H9 (cell line): ENCODE data around the gene PGM1. TPM values are rescaled to one million over a fixed set of nuclear protein-coding genes. Genes with fewer than 3 reads are reported as not detected.

ENCODE experiments used
- DNase-seq: peaks from one replicate; pipeline ENCODE4 v3.0.0-alpha.2; 2017
- H2AFZ ChIP-seq: one replicate; pipeline ENCODE4 v1.6.1; 2013; ENCODE audit warnings: mild to moderate bottlenecking, low read length, control low read depth, moderate library complexity
- H2AK5ac ChIP-seq: 2 replicates; pipeline ENCODE4 v1.6.1; 2013; ENCODE audit warnings: low read length, control low read depth, mixed read lengths; ENCODE audit not compliant: insufficient read length
- H2BK120ac ChIP-seq: one replicate; pipeline ENCODE4 v1.6.1; 2013; ENCODE audit warnings: low read depth, mild to moderate bottlenecking, low read length, control low read depth, inconsistent platforms; ENCODE audit not compliant: poor library complexity, severe bottlenecking
- H2BK12ac ChIP-seq: 2 replicates; pipeline ENCODE4 v1.6.1; 2013; ENCODE audit warnings: low read length, control low read depth, mixed read lengths, low read depth; ENCODE audit not compliant: insufficient read length
- H2BK15ac ChIP-seq: 2 replicates; pipeline ENCODE4 v1.6.1; 2013; ENCODE audit warnings: low read depth, low read length, control low read depth
- H2BK20ac ChIP-seq: one replicate; pipeline ENCODE4 v1.6.1; 2013; ENCODE audit warnings: low read depth, mild to moderate bottlenecking, low read length, control low read depth, inconsistent platforms; ENCODE audit not compliant: poor library complexity, severe bottlenecking
- H2BK5ac ChIP-seq: 2 replicates; pipeline ENCODE4 v1.6.1; 2013; ENCODE audit warnings: low read length, control low read depth, mixed read lengths; ENCODE audit not compliant: insufficient read length
- H3K14ac ChIP-seq: 2 replicates; pipeline ENCODE4 v1.6.1; 2013; ENCODE audit warnings: low read length, control low read depth; ENCODE audit not compliant: insufficient read depth
- H3K18ac ChIP-seq: 2 replicates; pipeline ENCODE4 v1.6.1; 2013; ENCODE audit warnings: low read depth, mild to moderate bottlenecking, mixed read lengths, low read length, control low read depth; ENCODE audit not compliant: insufficient read length
- H3K23ac ChIP-seq: 2 replicates; pipeline ENCODE4 v1.6.1; 2013; ENCODE audit warnings: low read length, control low read depth, mixed read lengths, low read depth; ENCODE audit not compliant: insufficient read length
- H3K23me2 ChIP-seq: 2 replicates; pipeline ENCODE4 v1.6.1; 2013; ENCODE audit warnings: low read depth, mild to moderate bottlenecking, mixed read lengths, low read length, control low read depth; ENCODE audit not compliant: insufficient read length, poor library complexity, severe bottlenecking
- H3K27ac ChIP-seq: 2 replicates; pipeline ENCODE4 v1.5.1; 2013; ENCODE audit warnings: low read length, control low read depth, mixed read lengths, low read depth; ENCODE audit not compliant: insufficient read length
- H3K27me3 ChIP-seq: 2 replicates; pipeline ENCODE4 v1.6.1; 2013; ENCODE audit warnings: low read length, control low read depth, inconsistent platforms; ENCODE audit not compliant: insufficient read depth
- H3K4ac ChIP-seq: 2 replicates; pipeline ENCODE4 v1.6.1; 2013; ENCODE audit warnings: low read depth, mild to moderate bottlenecking, control low read depth, inconsistent platforms, low read length, moderate library complexity
- H3K4me1 ChIP-seq: 2 replicates; pipeline ENCODE4 v1.6.1; 2013; ENCODE audit warnings: low read length, control low read depth, inconsistent platforms; ENCODE audit not compliant: insufficient read depth
- H3K4me2 ChIP-seq: 2 replicates; pipeline ENCODE4 v1.6.1; 2013; ENCODE audit warnings: low read length, control low read depth, mixed read lengths; ENCODE audit not compliant: insufficient read length, insufficient read depth
- H3K56ac ChIP-seq: 2 replicates; pipeline ENCODE4 v1.6.1; 2013; ENCODE audit warnings: low read depth, mild to moderate bottlenecking, mixed read lengths, low read length, control low read depth; ENCODE audit not compliant: insufficient read length
- H3K79me1 ChIP-seq: 2 replicates; pipeline ENCODE4 v1.6.1; 2013; ENCODE audit warnings: low read depth, mild to moderate bottlenecking, moderate library complexity, low read length, control low read depth, inconsistent platforms; ENCODE audit not compliant: insufficient read depth, poor library complexity, severe bottlenecking
- H3K79me2 ChIP-seq: 2 replicates; pipeline ENCODE4 v1.6.1; 2013; ENCODE audit warnings: low read length, control low read depth, inconsistent platforms; ENCODE audit not compliant: insufficient read depth
- H3K9ac ChIP-seq: 2 replicates; pipeline ENCODE4 v1.6.1; 2013; ENCODE audit warnings: low read length, control low read depth, mixed read lengths; ENCODE audit not compliant: insufficient read length; ENCODE audit errors: extremely low read depth
- H3K9me3 ChIP-seq: one replicate; pipeline ENCODE4 v1.6.1; 2013; ENCODE audit warnings: low read depth, low read length, inconsistent platforms; ENCODE audit not compliant: control insufficient read depth
- H3T11ph ChIP-seq: one replicate; pipeline ENCODE4 v1.6.1; 2013; ENCODE audit warnings: mild to moderate bottlenecking, low read length, control low read depth, inconsistent platforms
- H4K20me1 ChIP-seq: one replicate; pipeline ENCODE4 v1.6.1; 2013; ENCODE audit not compliant: control insufficient read depth, insufficient read length, insufficient read depth
- H4K5ac ChIP-seq: 2 replicates; pipeline ENCODE4 v1.6.1; 2013; ENCODE audit warnings: low read depth, mild to moderate bottlenecking, mixed read lengths, low read length, control low read depth; ENCODE audit not compliant: insufficient read length
- H4K8ac ChIP-seq: replicated peaks from 2 replicates; pipeline ENCODE4 v1.6.1; 2013; ENCODE audit warnings: low read length, control low read depth, mixed read lengths, low read depth; ENCODE audit not compliant: insufficient read length
- H4K91ac ChIP-seq: 2 replicates; pipeline ENCODE4 v1.6.1; 2013; ENCODE audit warnings: low read depth, mild to moderate bottlenecking, moderate library complexity, mixed read lengths, low read length, control low read depth; ENCODE audit not compliant: insufficient read length
- H3K27ac Mint-ChIP-seq, 3 experiments: 2 replicates in 2 of 3; 3 replicates in 1 of 3; pipeline ENCODE4 v1.8.0; 2020 to 2021; ENCODE audit warnings: mixed read lengths in 3 of 3, mild to moderate bottlenecking in 1 of 3, moderate library complexity in 1 of 3
- H3K27me3 Mint-ChIP-seq: 2 replicates; pipeline ENCODE4 v1.8.0; 2021; ENCODE audit warnings: low read depth, mild to moderate bottlenecking, moderate library complexity, mixed read lengths
- H3K36me3 Mint-ChIP-seq, 3 experiments: 2 replicates in 2 of 3; 3 replicates in 1 of 3; pipeline ENCODE4 v1.8.0; 2020 to 2021; ENCODE audit warnings: low read depth in 3 of 3, mixed read lengths in 3 of 3; ENCODE audit not compliant: insufficient read depth in 1 of 3
- H3K4me1 Mint-ChIP-seq, 2 experiments: 2 replicates each; pipeline ENCODE4 v1.8.0; 2020; ENCODE audit warnings: mixed read lengths in 2 of 2
- H3K4me3 Mint-ChIP-seq, 2 experiments: 2 replicates in 1 of 2; 3 replicates in 1 of 2; pipeline ENCODE4 v1.8.0; 2020 to 2021; ENCODE audit warnings: mild to moderate bottlenecking in 2 of 2, mixed read lengths in 2 of 2, moderate library complexity in 1 of 2
- H3K9me3 Mint-ChIP-seq, 2 experiments: 2 replicates in 1 of 2; 3 replicates in 1 of 2; pipeline ENCODE4 v1.8.0; 2020; ENCODE audit warnings: mild to moderate bottlenecking in 2 of 2, mixed read lengths in 2 of 2, moderate library complexity in 1 of 2
- total RNA-seq: library from RNA; stranded (reverse); gene quantifications from 2 replicates; pipeline ENCODE4 v1.2.1, GENCODE V29; 2021
- TF ChIP-seq, protein P1 (sequence below): fragments of 200-600 bp; sonication (generic); conservative IDR thresholded peaks from 3 replicates; pipeline ENCODE4 v1.8.0; 2021; ENCODE audit warnings: antibody characterized with exemption, mild to moderate bottlenecking

PGM1 gene
- total RNA-seq, 1 experiment from 2014 or later: 56.4 TPM

DNA sequence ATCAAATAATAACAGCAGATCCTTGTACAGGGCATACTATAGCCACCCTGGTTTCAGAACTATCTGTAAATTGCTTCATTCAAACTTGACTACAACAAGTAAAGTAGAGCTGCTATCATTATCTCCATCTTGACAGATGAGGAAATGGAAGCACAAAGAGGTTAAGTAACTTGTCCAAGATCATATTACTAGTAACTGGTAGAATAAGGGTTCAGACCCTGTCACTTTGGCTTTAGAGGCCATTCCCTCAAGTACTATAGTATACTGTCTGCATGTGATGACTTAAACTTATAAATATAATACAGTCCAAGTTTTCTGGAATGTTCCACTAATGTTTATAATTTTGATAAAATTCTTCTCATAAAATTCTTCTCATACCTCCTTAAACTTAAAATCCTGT, 24.8 kb downstream of the PGM1 start:
- Histone ChIP-seq H3K14ac (no peak overlapping the region), H2BK120ac (no peak overlapping the region), H3K79me2 (no peaks in the 10 kb centered on the region), H3K18ac (no peak overlapping the region), H4K20me1 (no peaks in the 10 kb centered on the region), H3K79me1 (no peaks in the 10 kb centered on the region), H3K9me3 (no peaks in the 10 kb centered on the region), H2AK5ac (no peak overlapping the region), H4K8ac (no peak overlapping the region), H2AFZ (no peak overlapping the region), H3K27me3 (no peaks in the 10 kb centered on the region), H3K4me2 (no peak overlapping the region), H2BK20ac (no peak overlapping the region), H3K23ac (no peak overlapping the region), H3K4me1 (peaks cover 8% of the 10 kb centered on the region), H2BK15ac (no peak overlapping the region), H2BK12ac (no peak overlapping the region), H2BK5ac (no peak overlapping the region), H3K9ac (no peak overlapping the region), H3K27ac (no peak overlapping the region), H3K23me2 (no peaks in the 10 kb centered on the region), H3K4ac (no peak overlapping the region), H4K5ac (no peak overlapping the region), H3T11ph (no peak overlapping the region), H4K91ac (no peak overlapping the region), H3K56ac (no peak overlapping the region)
- no peaks in the 10 kb centered on the region for H3K9me3 Mint-ChIP-seq
- TF ChIP-seq, protein P1, sequence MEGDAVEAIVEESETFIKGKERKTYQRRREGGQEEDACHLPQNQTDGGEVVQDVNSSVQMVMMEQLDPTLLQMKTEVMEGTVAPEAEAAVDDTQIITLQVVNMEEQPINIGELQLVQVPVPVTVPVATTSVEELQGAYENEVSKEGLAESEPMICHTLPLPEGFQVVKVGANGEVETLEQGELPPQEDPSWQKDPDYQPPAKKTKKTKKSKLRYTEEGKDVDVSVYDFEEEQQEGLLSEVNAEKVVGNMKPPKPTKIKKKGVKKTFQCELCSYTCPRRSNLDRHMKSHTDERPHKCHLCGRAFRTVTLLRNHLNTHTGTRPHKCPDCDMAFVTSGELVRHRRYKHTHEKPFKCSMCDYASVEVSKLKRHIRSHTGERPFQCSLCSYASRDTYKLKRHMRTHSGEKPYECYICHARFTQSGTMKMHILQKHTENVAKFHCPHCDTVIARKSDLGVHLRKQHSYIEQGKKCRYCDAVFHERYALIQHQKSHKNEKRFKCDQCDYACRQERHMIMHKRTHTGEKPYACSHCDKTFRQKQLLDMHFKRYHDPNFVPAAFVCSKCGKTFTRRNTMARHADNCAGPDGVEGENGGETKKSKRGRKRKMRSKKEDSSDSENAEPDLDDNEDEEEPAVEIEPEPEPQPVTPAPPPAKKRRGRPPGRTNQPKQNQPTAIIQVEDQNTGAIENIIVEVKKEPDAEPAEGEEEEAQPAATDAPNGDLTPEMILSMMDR: no peak
- DNase-seq: no peak
- H3K4me1 Mint-ChIP-seq: peaks cover 16 to 20% of the 10 kb centered on the region in 2 experiments
- H3K4me3 Mint-ChIP-seq: no peak overlapping the region
- H3K36me3 Mint-ChIP-seq: no peaks in the 10 kb centered on the region; a peak in 1 of 7 replicates
- no peak overlapping the region for H3K27ac Mint-ChIP-seq
- no peaks in the 10 kb centered on the region for H3K27me3 Mint-ChIP-seq
